GM18520 (cell line): ENCODE measurements around the gene SKI.
"Not testable (repeated sequence)": the region's sequence is repeated elsewhere in the genome, so short reads cannot be mapped to it uniquely, and the experiment has no call there.

ENCODE experiments used
- ATAC-seq: cut with Tn5 transposase; IDR thresholded peaks from one replicate; pipeline ENCODE4 v1.9.1; 2021; ENCODE audit not compliant: unreplicated experiment

SKI gene

GRCh38 chr1:2242814-2243725 is 15.0 kb downstream of the SKI start:
- no peak for ATAC-seq

GRCh38 chr1:2247045-2247394 is 18.9 kb downstream of the SKI start:
- not testable (repeated sequence) for ATAC-seq

DNA sequence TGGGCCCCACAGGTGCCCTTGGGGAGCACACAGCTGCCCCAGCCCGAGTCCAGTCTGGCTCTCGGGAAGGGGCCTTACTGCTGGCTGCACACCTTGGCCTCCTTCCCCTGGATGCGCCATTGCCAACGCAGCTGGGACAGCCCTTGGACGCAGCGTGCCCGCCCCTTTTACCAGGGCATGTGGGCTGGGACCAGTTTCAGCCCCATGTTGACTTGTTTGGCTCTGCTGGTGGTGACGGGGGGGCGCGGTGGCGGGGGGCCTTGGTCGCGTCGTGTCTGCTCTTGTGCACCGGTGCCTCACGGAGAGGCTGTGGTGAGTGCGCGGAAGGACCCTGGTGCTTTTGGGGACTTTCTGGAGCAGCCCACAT is 19.6 kb downstream of the SKI start:
- no peak for ATAC-seq

DNA sequence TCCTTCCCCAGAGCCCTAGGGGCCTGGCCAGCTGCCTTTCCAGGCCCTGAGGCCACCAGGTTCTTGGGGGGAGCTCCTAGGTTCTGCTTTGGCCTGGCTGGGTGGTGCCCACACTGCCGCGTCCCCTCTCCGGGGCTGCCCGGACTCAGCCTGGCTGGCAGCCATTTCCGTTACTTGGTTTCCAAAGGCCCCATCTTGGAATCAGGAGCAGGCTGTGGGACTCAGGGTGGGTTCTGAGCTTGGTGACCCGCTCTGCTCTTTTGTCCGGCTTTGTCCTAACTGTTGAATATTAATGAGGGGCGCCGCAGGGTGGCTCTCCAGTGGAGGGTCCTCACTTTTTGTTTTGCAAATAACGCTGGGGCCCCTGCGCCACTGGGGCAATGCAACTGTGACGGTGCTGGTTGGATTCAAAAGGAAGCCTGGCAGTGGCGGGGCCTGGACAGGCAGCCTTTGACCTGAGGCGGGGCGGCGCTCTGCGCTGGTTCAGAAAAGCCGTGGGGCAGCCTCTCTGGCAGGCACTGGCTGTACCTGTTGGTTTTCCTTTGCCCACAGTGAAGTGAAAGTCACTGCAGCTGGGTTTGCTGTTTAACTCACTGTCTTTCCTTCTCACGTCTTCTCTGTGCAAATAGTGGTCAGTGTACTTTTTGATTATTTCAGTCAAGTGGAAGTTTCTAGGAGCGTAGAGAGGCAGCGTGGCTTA is 20.2 kb downstream of the SKI start:
- ATAC-seq = no peak

- ATAC-seq = no peak
Observed at GRCh38 chr1:2248854-2249558, 20.9 kb downstream of the SKI start.

DNA sequence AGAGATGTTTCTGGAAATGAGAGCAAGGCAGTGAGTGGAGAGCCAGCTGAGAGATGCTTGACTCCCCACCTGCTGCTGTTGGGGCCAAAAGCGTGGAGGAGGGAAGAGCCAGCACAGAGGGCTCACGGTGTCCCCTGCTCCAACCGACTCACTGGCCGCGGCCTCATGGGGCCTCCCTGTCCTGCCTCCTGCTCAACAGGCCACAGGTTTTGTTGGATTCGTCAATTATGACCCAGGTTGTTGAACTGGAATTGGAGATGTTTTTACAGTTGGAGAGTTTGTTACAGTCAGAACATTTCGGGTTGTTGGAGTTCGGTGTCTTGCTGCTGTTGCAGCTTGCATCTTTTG is 21.4 kb downstream of the SKI start:
- no peak for ATAC-seq

GRCh38 chr1:2250721-2251281 is 22.7 kb downstream of the SKI start:
- ATAC-seq = no peak

GRCh38 chr1:2251363-2251762 is 23.2 kb downstream of the SKI start:
- no peak for ATAC-seq

DNA sequence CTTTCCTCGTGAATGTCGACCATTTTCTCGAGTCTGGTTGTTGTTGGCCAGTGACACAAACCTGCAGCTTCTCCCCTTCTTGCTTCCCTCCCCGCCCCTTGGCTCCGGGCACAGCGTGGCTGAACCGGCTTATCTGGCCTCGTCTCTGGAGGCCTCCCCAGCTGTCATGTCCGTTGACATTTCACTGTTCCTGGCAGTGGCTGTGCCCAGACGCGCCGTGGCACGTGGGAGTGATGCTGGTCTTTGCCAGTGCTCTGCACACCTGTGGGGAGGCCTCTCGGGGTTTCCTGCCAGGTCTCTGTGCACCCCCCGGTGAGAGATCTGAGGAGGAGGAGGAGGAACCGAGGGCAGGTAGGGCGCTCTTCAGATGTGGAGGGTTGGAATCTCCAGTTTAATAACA is 23.7 kb downstream of the SKI start:
- no peak for ATAC-seq

DNA sequence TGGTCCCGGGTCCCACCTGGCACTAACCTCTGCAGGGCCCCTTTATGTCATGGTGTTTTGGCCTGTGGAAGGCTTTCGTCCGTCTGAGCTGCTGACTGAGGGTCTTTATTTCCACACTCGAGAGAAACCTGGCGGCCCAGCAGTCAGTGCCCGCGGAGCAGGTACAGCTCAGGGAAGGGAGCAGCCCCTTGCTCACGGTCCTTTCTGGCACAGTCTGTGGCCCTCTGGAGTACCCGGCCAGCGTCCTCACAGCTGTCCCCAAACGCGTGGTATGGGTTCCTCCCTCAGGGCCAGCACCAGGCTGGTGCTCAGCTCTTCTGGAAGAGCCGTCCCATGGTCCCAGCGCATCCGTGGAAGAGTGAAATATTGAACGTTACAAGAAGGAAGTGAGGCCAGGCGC is 24.3 kb downstream of the SKI start:
- ATAC-seq = no peak

GRCh38 chr1:2253036-2253796 is 25.1 kb downstream of the SKI start:
- ATAC-seq = no peak

GRCh38 chr1:2253797-2254480 is 25.8 kb downstream of the SKI start:
- ATAC-seq = no peak

GRCh38 chr1:2255047-2255419 is 26.9 kb downstream of the SKI start:
- ATAC-seq = no peak

GRCh38 chr1:2255420-2256369 is 27.6 kb downstream of the SKI start:
- no peak for ATAC-seq

DNA sequence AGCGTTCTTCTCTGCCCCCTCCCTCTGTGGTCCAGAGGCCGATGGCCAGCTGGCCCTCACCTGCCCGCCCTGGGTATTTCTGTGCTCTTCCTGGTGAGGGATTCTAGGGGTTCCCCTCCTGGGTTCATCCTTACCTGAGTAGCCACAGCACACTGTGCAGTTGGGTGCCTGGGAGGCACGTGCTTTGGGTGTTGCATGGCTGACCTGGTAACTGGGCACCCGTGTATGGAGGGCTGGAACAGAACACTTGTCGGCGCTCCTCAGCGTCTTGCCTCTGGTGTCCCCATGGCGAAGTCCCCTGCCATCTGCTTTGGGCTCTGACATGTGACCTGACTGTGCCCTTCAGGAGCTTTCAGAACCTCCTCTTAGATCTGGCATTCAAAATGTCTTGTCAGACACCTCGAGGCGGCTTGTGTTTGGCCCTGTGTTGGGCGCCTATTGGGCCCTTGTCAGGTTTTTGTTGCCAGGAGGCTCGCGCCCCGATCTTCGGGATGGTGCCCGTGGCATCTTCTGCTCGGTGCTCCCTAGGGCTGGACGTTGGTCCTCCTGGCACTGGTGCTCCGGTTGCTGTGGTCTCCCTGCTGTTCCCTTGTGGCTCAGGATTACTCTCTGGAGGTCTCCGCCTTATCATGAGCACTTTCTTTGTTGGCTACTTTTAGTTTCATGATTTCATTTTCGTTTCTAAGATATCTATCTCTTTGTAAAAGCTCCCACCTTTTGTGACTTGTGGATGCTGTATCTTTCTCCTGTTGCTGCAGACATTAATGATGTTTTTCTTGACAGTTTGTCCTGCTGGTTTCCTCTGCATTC is 28.5 kb downstream of the SKI start:
- ATAC-seq = no peak

GRCh38 chr1:2257245-2257627 is 29.1 kb downstream of the SKI start:
- no peak for ATAC-seq

- no peak for ATAC-seq
Observed at GRCh38 chr1:2258122-2258681, 30.1 kb downstream of the SKI start.

DNA sequence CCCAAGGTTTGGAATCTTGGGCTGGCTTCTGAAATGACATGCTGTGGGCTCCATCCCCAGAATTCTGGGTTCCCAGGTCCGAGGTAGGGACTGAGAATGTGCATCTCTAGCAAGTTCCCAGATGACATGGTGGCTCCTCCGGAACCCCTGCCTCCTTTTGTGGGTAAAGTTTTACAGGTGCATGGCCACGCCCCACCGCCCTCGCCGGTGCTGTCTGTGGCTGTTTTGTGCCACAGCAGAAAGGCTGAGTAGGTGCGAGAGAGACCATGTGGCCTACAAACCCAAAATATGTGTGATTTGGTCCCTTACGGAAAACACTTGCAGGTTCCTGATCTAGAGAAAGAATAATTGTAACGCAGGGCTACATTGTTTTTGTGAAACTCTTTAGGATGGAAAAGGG is 30.9 kb downstream of the SKI start:
- ATAC-seq = no peak
